GM13977 (cell line): ENCODE results near the gene CASZ1.

Source experiments
- DNase-seq: peaks from one replicate; pipeline ENCODE4 v3.0.0; 2012; ENCODE audit warnings: low spot score
- CTCF ChIP-seq: IDR thresholded peaks from 2 replicates; pipeline ENCODE4 v1.5.1; 2012; ENCODE audit warnings: mild to moderate bottlenecking, control low read depth; ENCODE audit not compliant: insufficient read depth; ENCODE audit errors: extremely low read depth, missing control alignments
- in situ Hi-C: fragments of 300-500 bp; cut with MboI; formaldehyde crosslinking; loops from one replicate; pipeline ENCODE4 v1.12.0; 2022; ENCODE audit warnings: low sequenced_read_pairs, low pct_unique_long_range_greater_than_20kb, mixed read lengths, inconsistent platforms; ENCODE audit not compliant: unreplicated experiment

CASZ1 gene

GRCh38 chr1:10599194-10599861 is 197.1 kb downstream of the CASZ1 start:
- TF ChIP-seq CTCF = no peak
- no peak for DNase-seq
- in situ Hi-C loops = no loop called here

GRCh38 chr1:10598389-10598702 is 198.1 kb downstream of the CASZ1 start:
- in situ Hi-C loops = no loop called here
- no peak for TF ChIP-seq CTCF
- no peak for DNase-seq

GRCh38 chr1:10597492-10598388 is 198.7 kb downstream of the CASZ1 start:
- TF ChIP-seq CTCF = no peak
- DNase-seq = no peak
- in situ Hi-C loops = no loop called here

- DNase-seq = no peak
- TF ChIP-seq CTCF = no peak
- in situ Hi-C loops = no loop called here
These were observed 199.7 kb downstream of the CASZ1 start for GRCh38 chr1:10596780-10597179.

- DNase-seq = no peak
- no peak for TF ChIP-seq CTCF
- in situ Hi-C loops = no loop called here
These were observed 201.7 kb downstream of the CASZ1 start for GRCh38 chr1:10594595-10595223.

GRCh38 chr1:10593750-10594149 is 202.7 kb downstream of the CASZ1 start:
- in situ Hi-C loops = no loop called here
- no peak for DNase-seq
- no peak for TF ChIP-seq CTCF
